HG03457 (cell line): ENCODE measurements around the gene SEMA4C.

Experiments
- ATAC-seq: cut with Tn5 transposase; IDR thresholded peaks from one replicate; pipeline ENCODE4 v1.9.1; 2021; ENCODE audit warnings: moderate number of reproducible peaks; ENCODE audit not compliant: unreplicated experiment

Gene SEMA4C

DNA sequence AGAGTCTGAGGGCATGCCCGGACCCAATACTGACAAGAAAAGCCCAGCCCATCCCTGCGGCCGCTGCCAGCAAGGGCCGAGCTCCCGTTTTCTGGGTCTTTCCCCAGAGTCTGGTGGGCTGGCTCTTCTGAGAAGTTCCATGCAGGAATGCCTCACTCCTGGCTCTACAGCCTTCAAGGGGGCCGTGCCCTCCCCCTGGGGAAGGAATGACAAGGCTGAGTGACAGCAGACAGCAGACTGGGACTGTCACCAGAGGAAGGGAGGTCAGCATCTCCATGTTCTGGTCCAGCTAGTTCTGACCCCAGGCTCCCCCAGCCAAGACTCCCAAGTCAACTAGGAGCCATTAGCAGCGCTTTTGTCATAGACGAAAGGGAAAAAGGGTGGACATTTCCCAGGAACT is 13.0 kb upstream of the SEMA4C start:
- no peak for ATAC-seq

DNA sequence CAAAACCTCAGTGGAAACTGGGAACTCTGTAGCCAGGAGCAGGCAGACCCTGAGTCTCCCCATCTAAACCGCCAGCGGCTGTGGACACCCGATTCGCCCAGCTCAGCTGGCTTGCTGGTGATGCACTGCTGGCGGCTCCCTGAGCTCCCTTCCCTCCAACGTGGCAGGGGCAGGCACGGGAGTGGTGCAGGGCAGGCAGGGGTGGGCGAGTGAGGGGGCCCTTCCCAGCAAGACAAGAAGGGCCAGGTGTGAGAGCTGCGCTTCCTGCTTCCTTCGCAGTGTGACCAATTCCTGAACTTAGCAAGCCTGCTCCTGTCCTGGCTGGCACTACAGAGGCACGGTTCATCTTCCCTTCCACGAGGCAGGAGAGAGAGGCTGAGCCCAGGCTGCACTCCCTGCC is 12.3 kb upstream of the SEMA4C start:
- ATAC-seq: no peak

- no peak for ATAC-seq
Observed at GRCh38 chr2:96881349-96882195, 11.7 kb upstream of the SEMA4C start.

- ATAC-seq: no peak
Observed at GRCh38 chr2:96880891-96881273, 11.0 kb upstream of the SEMA4C start.

DNA sequence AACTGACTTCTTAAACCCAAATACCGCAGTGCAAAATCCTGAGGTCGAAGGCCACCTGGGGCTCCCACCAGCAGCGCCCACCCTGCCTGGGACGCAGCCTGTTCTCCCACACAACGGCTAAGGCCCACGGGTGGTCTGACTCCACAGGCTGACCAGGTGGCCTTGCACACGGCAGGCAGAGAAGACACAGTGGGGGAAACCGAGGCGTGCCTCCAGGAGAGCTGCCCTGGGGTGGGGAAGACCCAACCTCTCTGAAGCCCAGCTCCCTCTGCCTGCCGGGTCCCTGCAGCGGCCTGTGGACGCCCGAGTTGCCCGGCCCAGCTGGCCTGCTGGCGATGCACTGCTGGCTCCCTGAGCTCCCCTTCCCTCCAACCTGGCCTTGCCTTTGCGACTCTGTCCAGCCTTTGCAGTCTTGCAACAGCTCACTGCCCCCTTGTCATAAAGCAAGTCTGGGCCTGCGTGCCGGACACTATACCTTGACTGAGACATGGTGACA is 9.7 kb upstream of the SEMA4C start:
- no peak for ATAC-seq

GRCh38 chr2:96878796-96879544 is 9.1 kb upstream of the SEMA4C start:
- no peak for ATAC-seq

GRCh38 chr2:96878171-96878570 is 8.3 kb upstream of the SEMA4C start:
- no peak for ATAC-seq

- no peak for ATAC-seq
Observed at GRCh38 chr2:96877631-96878092, 7.8 kb upstream of the SEMA4C start.

DNA sequence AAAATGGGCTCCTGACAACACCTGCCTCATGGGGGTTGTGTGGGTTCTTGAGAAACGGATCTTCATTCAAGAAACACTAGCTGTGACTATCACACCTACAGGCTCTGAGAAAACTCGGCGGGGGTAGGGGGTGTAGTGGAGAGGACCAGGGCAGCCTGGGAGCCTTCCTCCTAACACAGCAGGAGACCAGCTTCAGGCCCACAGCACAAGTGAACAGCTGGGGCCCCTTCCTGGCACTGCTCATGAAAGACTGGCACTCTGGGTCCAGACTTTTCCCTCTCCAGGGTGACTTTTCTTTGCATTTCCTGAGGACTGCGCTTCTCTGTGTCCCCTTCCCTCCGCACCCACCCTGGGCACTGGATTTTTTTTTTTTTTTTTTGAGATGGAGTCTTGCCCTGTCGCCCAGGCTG is 7.2 kb upstream of the SEMA4C start:
- ATAC-seq: no peak

DNA sequence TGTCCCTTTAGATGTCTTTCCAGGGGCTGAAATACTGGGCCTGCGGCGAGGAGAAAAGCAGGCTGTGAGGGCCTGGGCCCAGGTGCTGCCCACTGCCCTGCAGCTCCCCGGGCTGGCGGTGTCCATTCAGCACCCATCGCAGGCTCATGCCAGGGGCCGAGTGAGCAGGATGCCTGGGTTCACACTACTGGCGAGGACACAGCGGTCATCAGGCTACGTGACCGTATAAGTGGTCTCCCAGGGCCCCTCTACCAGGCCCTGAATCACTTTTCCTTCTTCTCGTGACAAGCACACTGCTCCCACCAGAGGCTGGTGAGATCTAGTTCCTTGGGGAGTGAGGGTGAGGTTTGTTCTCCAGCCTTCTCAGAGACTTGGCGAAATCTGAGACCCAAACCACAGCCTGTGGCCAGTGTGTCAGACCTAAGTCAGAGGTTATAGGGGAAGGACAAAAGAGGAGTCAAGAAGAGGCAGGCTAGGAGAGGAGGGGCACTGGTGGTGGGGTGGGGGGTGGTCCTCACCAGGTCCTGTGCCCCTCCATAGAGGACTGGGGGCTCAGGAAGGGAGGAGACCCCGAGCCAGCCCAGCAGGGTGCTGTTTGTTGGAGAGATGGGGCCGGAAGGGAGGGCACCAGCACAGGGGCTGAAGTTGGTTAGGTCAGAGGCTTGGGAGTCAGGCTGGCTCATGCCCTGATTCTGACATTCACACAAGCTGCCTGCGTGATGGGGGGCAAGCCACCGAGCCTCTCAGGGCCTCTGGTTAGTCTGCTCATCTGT is 6.6 kb upstream of the SEMA4C start:
- no peak for ATAC-seq

- no peak for ATAC-seq
Observed at GRCh38 chr2:96875498-96876268, 5.8 kb upstream of the SEMA4C start.

- ATAC-seq: peak; percentile 48
Observed at GRCh38 chr2:96874198-96874831, 4.4 kb upstream of the SEMA4C start.

- ATAC-seq: no peak
Observed at GRCh38 chr2:96873651-96874096, 3.8 kb upstream of the SEMA4C start.

GRCh38 chr2:96872591-96873349 is 2.9 kb upstream of the SEMA4C start:
- no peak for ATAC-seq

- no peak for ATAC-seq
Observed at GRCh38 chr2:96870626-96871255, 861 bp upstream of the SEMA4C start.

GRCh38 chr2:96869281-96869821 is 529 bp downstream of the SEMA4C start:
- no peak for ATAC-seq

DNA sequence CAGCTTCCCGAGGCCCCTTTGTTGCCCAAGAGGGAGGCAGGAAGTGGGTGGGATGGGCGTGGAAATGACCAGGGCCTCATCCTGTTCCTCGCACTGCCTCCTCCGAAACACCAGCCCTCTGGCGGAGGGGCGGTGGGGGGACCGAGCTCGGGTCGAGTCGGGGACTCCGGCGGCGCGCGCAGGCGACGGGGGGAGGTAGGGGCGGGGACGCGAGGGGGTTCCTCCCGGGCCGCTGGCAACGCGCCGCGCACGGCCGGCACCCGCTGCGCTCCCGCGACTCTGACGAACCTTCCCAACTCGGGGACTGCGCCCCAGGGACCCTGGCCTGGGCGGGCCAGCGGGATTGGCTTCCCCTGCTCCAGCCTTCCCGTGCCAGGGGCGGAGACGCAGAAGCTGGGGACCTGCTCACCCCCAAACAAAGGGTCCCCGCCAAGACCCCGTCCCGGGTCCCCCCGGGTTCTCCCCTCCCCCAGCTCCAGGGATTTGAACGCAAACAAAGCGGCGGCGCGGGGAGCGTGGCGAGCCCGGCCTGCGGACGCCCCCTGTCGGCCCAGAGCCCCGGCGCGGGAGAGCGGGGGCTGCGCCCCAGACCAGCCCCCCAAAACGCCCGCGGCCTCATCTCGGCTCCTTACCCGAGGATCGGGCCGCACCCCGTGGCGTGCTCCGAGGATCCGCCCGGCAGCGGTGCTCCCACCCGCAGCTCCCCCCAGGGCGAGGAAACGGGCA is 1.2 kb downstream of the SEMA4C start:
- no peak for ATAC-seq
